Peyer's patch (tissue), 4 donors: ENCODE results near the gene CEBPG. TPM values are rescaled to one million over a fixed set of nuclear protein-coding genes. Genes with fewer than 3 reads are reported as not detected.

ENCODE experiments used
- DNase-seq, 3 donors: peaks; one replicate each; pipeline ENCODE4 v3.0.0-alpha.2; 2017 to 2019
- H3K27ac ChIP-seq, 4 donors: fragments of 200-600 bp; sonication (generic); one replicate each; pipeline ENCODE4 v1.5.1; 2016 to 2019
- H3K27me3 ChIP-seq, 2 donors: fragments of 200-600 bp; sonication (generic); one replicate each; pipeline ENCODE4 v1.5.1; 2019
- H3K36me3 ChIP-seq, 3 donors: fragments of 200-600 bp; sonication (generic); one replicate each; pipeline ENCODE4 v1.5.1; 2016 to 2019
- H3K4me1 ChIP-seq, 4 donors: fragments of 200-600 bp; sonication (generic); one replicate each; pipeline ENCODE4 v1.5.1; 2016 to 2019
- H3K4me3 ChIP-seq, 4 donors: fragments of 200-600 bp; sonication (generic); 1 replicate in 3 of 4; 2 replicates in 1 of 4; pipeline ENCODE4 v1.5.1; 2016 to 2019; ENCODE audit warnings: mild to moderate bottlenecking in 1 of 4
- H3K9me3 ChIP-seq, 4 donors: fragments of 200-600 bp; sonication (generic); one replicate each; pipeline ENCODE4 v1.5.1; 2016 to 2019; ENCODE audit warnings: mild to moderate bottlenecking in 1 of 4
- CTCF ChIP-seq, 6 experiments: fragments of 450-650 bp in 4 of 6; fragments of 200-600 bp in 2 of 6; sonication (generic) in 1 of 6; IDR thresholded peaks; one replicate each; pipeline ENCODE4 v1.5.1; 2017 to 2019; ENCODE audit warnings: antibody characterized with exemption in 6 of 6, mild to moderate bottlenecking in 3 of 6, moderate library complexity in 1 of 6
- POLR2A ChIP-seq, 2 donors: fragments of 450-650 bp; IDR thresholded peaks; one replicate each; pipeline ENCODE4 v1.5.1; 2017; ENCODE audit warnings: antibody characterized with exemption in 2 of 2, mild to moderate bottlenecking in 2 of 2, moderate library complexity in 2 of 2
- total RNA-seq, 4 donors: library from RNA; depleted of rRNA; stranded (reverse); fragments of >200 nt; gene quantifications; one replicate each; pipeline ENCODE4 v1.1.0, GENCODE V29; 2016

Gene CEBPG
- total RNA-seq, 4 donors from 2014 or later = 33.0 to 75.5 (median 50.5) TPM

DNA sequence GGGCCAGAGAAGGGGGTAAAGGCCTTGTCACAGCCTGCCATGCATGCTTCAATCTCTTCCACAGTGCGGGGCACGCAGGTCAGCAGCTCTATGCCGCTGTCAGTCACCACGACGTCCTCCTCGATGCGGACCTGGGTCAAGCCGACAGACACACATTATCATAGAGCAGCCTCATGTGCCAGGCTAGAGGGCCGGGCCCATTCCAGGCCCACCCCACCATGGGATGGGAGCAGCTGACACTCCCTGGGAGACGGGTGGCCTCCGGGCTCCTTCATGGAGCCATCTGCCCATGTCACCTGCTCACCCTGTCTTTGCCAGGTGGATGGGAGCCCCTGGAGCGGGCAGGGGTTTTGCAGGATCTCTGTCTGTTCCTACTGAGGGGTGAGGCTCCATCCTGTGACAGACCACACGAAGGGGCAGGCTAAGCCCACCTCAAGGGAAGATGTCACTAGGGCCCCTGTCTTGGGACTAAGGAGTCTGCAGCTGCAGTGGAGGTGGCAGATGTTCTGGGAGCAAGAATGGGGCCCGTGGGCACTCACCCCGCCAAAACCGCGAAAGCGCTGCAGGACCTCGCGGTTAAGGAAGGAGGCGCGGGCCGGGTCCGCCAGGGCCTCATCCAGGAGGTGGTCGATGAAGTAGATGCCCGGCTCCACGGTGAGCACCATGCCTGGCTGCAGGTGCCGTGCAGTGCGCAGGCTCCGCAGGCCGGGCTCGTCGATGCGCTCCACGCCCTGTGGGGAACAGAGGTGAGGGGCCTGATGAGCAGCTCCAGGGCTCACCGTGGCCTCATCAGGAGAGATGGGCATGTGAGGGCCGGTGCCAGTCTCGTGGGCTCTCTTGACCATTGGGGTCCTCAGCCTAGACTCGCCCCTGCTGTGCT lies 14.1 kb downstream of the CEBPG start:
- no peak overlapping the region for H3K27ac ChIP-seq
- H3K36me3 ChIP-seq = peaks cover 0 to 20% (median 0%) of the 10 kb centered on the region in 3 donors

GRCh38 chr19:33388231-33388724 lies 14.8 kb downstream of the CEBPG start:
- H3K4me1 ChIP-seq = peaks cover 0 to 50% (median 9%) of the 10 kb centered on the region in 4 donors
- H3K36me3 ChIP-seq = peaks cover 0 to 20% (median 0%) of the 10 kb centered on the region in 3 donors
- H3K9me3 ChIP-seq = no peaks in the 10 kb centered on the region
- TF ChIP-seq POLR2A (IDR thresholded peaks at IDR 0.05) (no peak), CTCF (IDR thresholded peaks at IDR 0.05) (no peak)
- no peak overlapping the region for H3K4me3 ChIP-seq
- peak in 2 of 3 donors; percentile 45 to 52 for DNase-seq
- peak overlapping the region in 2 of 4 donors; percentile 52 to 63 for H3K27ac ChIP-seq
- H3K27me3 ChIP-seq = no peaks in the 10 kb centered on the region

More for the DNA sequence above, 14.1 kb downstream of the CEBPG start:
- TF ChIP-seq CTCF (IDR thresholded peaks at IDR 0.05) (no peak), POLR2A (IDR thresholded peaks at IDR 0.05) (no peak)
- Histone ChIP-seq H3K4me1 (peaks cover 0 to 43% (median 9%) of the 10 kb centered on the region in 4 donors), H3K9me3 (no peaks in the 10 kb centered on the region), H3K27me3 (no peaks in the 10 kb centered on the region), H3K4me3 (no peak overlapping the region)
- DNase-seq = peak in 2 of 3 donors; percentile 43 to 50

DNA sequence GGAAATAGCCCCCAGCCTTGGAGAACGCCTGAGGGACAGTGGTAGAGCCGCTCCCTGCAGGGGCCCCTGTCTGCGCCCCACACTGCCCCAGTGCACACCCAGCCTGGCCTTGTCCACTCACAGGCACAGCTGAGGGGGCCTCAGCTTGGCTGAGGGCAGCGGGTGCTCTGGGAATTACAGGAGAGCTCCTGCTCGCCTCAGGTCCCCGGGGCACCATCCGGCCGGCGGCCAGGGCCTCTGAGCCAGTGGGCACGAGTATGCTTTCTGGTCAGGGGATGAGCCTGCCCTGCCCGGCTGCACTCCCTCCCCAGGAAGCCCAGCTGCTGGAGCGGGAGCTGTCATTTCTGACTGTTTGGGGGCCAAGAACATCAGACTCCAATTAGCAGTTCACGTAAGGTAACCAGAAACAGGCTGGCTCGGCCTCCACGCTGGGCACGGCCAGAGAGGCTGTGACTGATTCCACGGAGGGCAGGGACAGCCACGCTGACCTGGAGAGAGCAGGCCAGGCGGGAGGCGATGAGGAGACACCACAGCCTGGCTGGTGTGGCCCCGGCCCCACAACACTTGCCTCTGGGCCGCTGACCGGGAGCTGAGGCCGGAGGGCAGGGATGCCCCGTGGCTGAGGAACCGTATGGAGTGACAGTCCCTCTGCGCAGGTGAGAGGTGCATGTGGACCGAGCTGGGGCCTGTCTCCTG lies 15.4 kb downstream of the CEBPG start:
- TF ChIP-seq POLR2A (IDR thresholded peaks at IDR 0.05) = no peak
- TF ChIP-seq CTCF (IDR thresholded peaks at IDR 0.05) = no peak
- peak in 2 of 3 donors; percentile 43 to 46 for DNase-seq
- Histone ChIP-seq H3K36me3 (peaks cover 0 to 20% (median 0%) of the 10 kb centered on the region in 3 donors), H3K9me3 (no peaks in the 10 kb centered on the region), H3K4me1 (peaks cover 0 to 56% (median 9%) of the 10 kb centered on the region in 4 donors), H3K27me3 (no peaks in the 10 kb centered on the region), H3K27ac (peak overlapping the region; percentile 34 to 63 (median 52)), H3K4me3 (no peak overlapping the region)

DNA sequence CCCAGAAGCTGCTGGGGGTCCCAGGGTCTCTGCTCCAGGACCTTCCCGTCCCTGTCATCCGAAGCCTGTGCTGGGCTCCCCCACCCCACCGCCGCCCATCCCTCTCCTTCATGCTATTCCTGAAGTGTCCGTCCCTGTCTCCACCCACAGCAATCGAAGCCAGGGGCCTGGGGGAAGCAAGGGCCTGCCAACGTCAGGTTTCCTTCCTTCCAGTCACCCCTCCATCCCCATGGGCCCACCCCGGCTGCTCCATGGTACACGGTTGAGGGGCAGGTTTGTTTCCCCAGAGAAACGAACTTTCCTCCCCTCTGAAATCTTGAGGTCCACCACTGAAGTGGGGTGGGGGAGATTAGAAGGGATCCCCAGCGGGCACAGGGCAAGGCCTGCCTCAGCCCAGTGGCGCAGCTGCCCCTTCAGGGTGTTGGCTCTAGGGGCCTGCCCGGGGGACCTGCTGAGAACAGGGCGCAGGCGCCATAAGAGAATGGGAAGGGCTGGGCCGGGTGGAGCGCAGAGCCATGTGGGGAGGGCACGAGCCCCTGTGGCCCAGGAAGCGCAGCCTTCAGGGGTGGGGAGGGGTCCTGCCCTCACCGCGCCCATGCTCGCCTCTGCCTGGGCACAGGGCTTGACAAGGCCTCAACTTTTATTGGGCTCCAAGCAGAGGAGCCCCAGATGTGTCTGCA lies 16.1 kb downstream of the CEBPG start:
- H3K27ac ChIP-seq = peak overlapping the region; percentile 34 to 63 (median 52)
- no peaks in the 10 kb centered on the region for H3K9me3 ChIP-seq
- H3K36me3 ChIP-seq = peaks cover 0 to 20% (median 0%) of the 10 kb centered on the region in 3 donors
- peaks cover 0 to 63% (median 9%) of the 10 kb centered on the region in 4 donors for H3K4me1 ChIP-seq
- H3K4me3 ChIP-seq = no peak overlapping the region
- no peak for TF ChIP-seq POLR2A (IDR thresholded peaks at IDR 0.05)
- TF ChIP-seq CTCF (IDR thresholded peaks at IDR 0.05) = no peak
- no peaks in the 10 kb centered on the region for H3K27me3 ChIP-seq
- peak in 2 of 3 donors; percentile 46 to 56 for DNase-seq
